Measurements from ENCODE around the gene USP7. TPM values are rescaled to one million over a fixed set of nuclear protein-coding genes. Genes with fewer than 3 reads are reported as not detected.

The USP7 gene
- total RNA-seq, 1 experiment from 2014 or later = 228 TPM

- no peaks in the 10 kb centered on the region for H3K9me3 ChIP-seq (ENCODE audit: low read depth, low read length, poor library complexity, severe bottlenecking)
- DNase-seq (ENCODE audit: low spot score) = no peak
- H3K27me3 ChIP-seq (replicated peaks; ENCODE audit: insufficient read depth, low read depth, low read length, poor library complexity) = no peaks in the 10 kb centered on the region
- H3K4me3 ChIP-seq (ENCODE audit: low read depth, low read length, poor library complexity, severe bottlenecking) = no peak overlapping the region
- H3K27ac ChIP-seq (ENCODE audit: low read depth, low read length, poor library complexity, severe bottlenecking) = no peak overlapping the region
- intact Hi-C loops (cut with micrococcal nuclease; ENCODE audit: unreplicated experiment) = no loop called here
- H3K36me3 ChIP-seq (ENCODE audit: insufficient read depth, low read length, poor library complexity, severe bottlenecking) = no peaks in the 10 kb centered on the region
- BruUV-seq (replicated peaks) = no TSS peak
- no peaks in the 10 kb centered on the region for H3K4me1 ChIP-seq (ENCODE audit: insufficient read depth, low read length, poor library complexity, severe bottlenecking)
- ChIA-PET CTCF (no interaction called here), POLR2A (ENCODE audit: low non-redundant PET) (no interaction called here)
- TF ChIP-seq EZH2 (IDR thresholded peaks at IDR 0.05; ENCODE audit: borderline replicate concordance, low read depth, low read length, poor library complexity, severe bottlenecking) = no peak
- no peak for TF ChIP-seq CTCF (conservative IDR thresholded peaks at IDR 0.05; ENCODE audit: low read depth, low read length)
These were observed 80.9 kb downstream of the USP7 start for GRCh38 chr16:8882725-8883377.

DNA sequence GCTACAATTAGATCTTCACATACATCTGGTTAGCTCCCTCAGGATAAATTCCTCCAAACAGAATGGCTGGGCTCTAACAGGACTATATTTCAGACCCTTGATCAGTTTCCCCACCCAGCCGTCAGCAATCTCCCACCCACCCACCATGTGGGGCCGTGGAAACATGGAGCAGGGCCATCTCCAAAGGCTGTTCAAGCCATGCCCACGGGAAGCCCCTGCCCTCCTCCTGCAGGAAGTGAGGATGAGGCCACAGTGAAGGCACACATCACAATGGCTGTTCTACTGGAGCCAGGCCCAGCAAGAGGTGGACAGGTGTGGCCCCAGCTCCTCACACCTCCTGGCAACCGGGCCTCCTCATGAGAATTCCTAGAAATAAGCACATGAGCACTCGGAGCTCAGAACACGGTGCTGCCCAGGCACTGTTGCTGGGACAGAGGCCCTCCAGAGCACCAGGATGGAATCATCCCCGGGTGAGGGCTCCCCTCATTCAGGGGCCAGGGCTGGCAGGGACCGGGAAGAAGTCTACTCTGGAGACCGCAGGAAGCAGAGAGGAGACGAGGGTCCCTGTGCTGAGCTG, 81.6 kb downstream of the USP7 start, which contains the start of gene LITAFD:
Gene LITAFD (plus strand): TSS at position 311 of the 577 bp plus-strand sequence. CDS start 2,005 bp downstream, outside the sequence.
- no TSS peak for BruUV-seq (replicated peaks)
- Histone ChIP-seq H3K4me1 (ENCODE audit: insufficient read depth, low read length, poor library complexity, severe bottlenecking) (no peaks in the 10 kb centered on the region), H3K9me3 (ENCODE audit: low read depth, low read length, poor library complexity, severe bottlenecking) (no peaks in the 10 kb centered on the region), H3K27ac (ENCODE audit: low read depth, low read length, poor library complexity, severe bottlenecking) (no peak within 1 kb of the TSS), H3K4me3 (ENCODE audit: low read depth, low read length, poor library complexity, severe bottlenecking) (no peak within 1 kb of the TSS), H3K36me3 (ENCODE audit: insufficient read depth, low read length, poor library complexity, severe bottlenecking) (no peaks in the 10 kb centered on the region), H3K27me3 (replicated peaks; ENCODE audit: insufficient read depth, low read depth, low read length, poor library complexity) (no peaks in the 10 kb centered on the region)
- POLR2A ChIA-PET (ENCODE audit: low non-redundant PET) = no interaction called here
- CTCF ChIA-PET = no interaction called here
- no peak for DNase-seq (ENCODE audit: low spot score)
- intact Hi-C loops (cut with micrococcal nuclease; ENCODE audit: unreplicated experiment) = no loop called here
- no peak for TF ChIP-seq EZH2 (IDR thresholded peaks at IDR 0.05; ENCODE audit: borderline replicate concordance, low read depth, low read length, poor library complexity, severe bottlenecking)
- TF ChIP-seq CTCF (conservative IDR thresholded peaks at IDR 0.05; ENCODE audit: low read depth, low read length) = no peak

GRCh38 chr16:8880839-8881510, 82.7 kb downstream of the USP7 start:
- POLR2A ChIA-PET (ENCODE audit: low non-redundant PET) = interaction anchor here (0.6 kb wide), 1 partner anchor 305 kb away, joined by 3 read pairs; no protein-coding TSS in a partner anchor
- no peaks in the 10 kb centered on the region for H3K36me3 ChIP-seq (ENCODE audit: insufficient read depth, low read length, poor library complexity, severe bottlenecking)
- CTCF ChIA-PET = interaction anchor here (0.7 to 1.8 kb wide), 8 partner anchors 10 to 244 kb away, joined by 3 to 9 read pairs (median 4); partner anchors contain the start of gene CARHSP1
- intact Hi-C loops (cut with micrococcal nuclease; ENCODE audit: unreplicated experiment) = loop anchor here (1.0 kb wide), 2 partner anchors 220 to 314 kb away; no protein-coding TSS in a partner anchor
- H3K4me1 ChIP-seq (ENCODE audit: insufficient read depth, low read length, poor library complexity, severe bottlenecking) = no peaks in the 10 kb centered on the region
- H3K4me3 ChIP-seq (ENCODE audit: low read depth, low read length, poor library complexity, severe bottlenecking) = no peak overlapping the region
- no peak for DNase-seq (ENCODE audit: low spot score)
- H3K9me3 ChIP-seq (ENCODE audit: low read depth, low read length, poor library complexity, severe bottlenecking) = no peaks in the 10 kb centered on the region
- TF ChIP-seq CTCF (conservative IDR thresholded peaks at IDR 0.05; ENCODE audit: low read depth, low read length) (no peak), EZH2 (IDR thresholded peaks at IDR 0.05; ENCODE audit: borderline replicate concordance, low read depth, low read length, poor library complexity, severe bottlenecking) (no peak)
- no peak overlapping the region for H3K27ac ChIP-seq (ENCODE audit: low read depth, low read length, poor library complexity, severe bottlenecking)
- no peaks in the 10 kb centered on the region for H3K27me3 ChIP-seq (replicated peaks; ENCODE audit: insufficient read depth, low read depth, low read length, poor library complexity)
- no TSS peak for BruUV-seq (replicated peaks)
